IPS DF 19.7 (cell line): ENCODE results near the gene POMP.
"Not testable (repeated sequence)": the region's sequence is repeated elsewhere in the genome, so short reads cannot be mapped to it uniquely, and the experiment has no call there.

Source experiments
- DNase-seq: peaks from one replicate; pipeline ENCODE4 v3.0.0-alpha.2; 2013; ENCODE audit warnings: low read depth, low spot score

The POMP gene

GRCh38 chr13:28637714-28638355, 21.1 kb upstream of the POMP start:
- DNase-seq: no peak

GRCh38 chr13:28638756-28639155, 20.2 kb upstream of the POMP start:
- DNase-seq: no peak

GRCh38 chr13:28640861-28641599, 17.9 kb upstream of the POMP start:
- DNase-seq: no peak

- no peak for DNase-seq
Measured at GRCh38 chr13:28641600-28641926, 17.4 kb upstream of the POMP start.

GRCh38 chr13:28650284-28650683, 8.6 kb upstream of the POMP start:
- DNase-seq: no peak

- no peak for DNase-seq
Measured at GRCh38 chr13:28651810-28652401, 7.0 kb upstream of the POMP start.

- DNase-seq: no peak
Measured at GRCh38 chr13:28653111-28653510, 5.8 kb upstream of the POMP start.

GRCh38 chr13:28654276-28654675, 4.7 kb upstream of the POMP start:
- no peak for DNase-seq

GRCh38 chr13:28655561-28655960, 3.4 kb upstream of the POMP start:
- DNase-seq: no peak

- no peak for DNase-seq
Measured at GRCh38 chr13:28657784-28658538, 969 bp upstream of the POMP start.

- DNase-seq: no peak
Measured at GRCh38 chr13:28658539-28658795, 463 bp upstream of the POMP start.

GRCh38 chr13:28659621-28659970, 666 bp downstream of the POMP start:
- DNase-seq: no peak

GRCh38 chr13:28666897-28667488, 8.1 kb downstream of the POMP start:
- DNase-seq: no peak

- no peak for DNase-seq
Measured at GRCh38 chr13:28671126-28671792, 12.3 kb downstream of the POMP start.

GRCh38 chr13:28678809-28679208, 19.9 kb downstream of the POMP start:
- DNase-seq: no peak

- DNase-seq: no peak
Measured at GRCh38 chr13:28679628-28680027, 20.7 kb downstream of the POMP start.

GRCh38 chr13:28680541-28680940, 21.6 kb downstream of the POMP start:
- no peak for DNase-seq

- not testable (repeated sequence) for DNase-seq
Measured at GRCh38 chr13:28683169-28683568, 24.2 kb downstream of the POMP start.

GRCh38 chr13:28684257-28684656, 25.3 kb downstream of the POMP start:
- DNase-seq: peak; percentile 76

GRCh38 chr13:28685114-28685513, 26.2 kb downstream of the POMP start:
- DNase-seq: no peak

- no peak for DNase-seq
Measured at GRCh38 chr13:28685892-28686291, 27.0 kb downstream of the POMP start.
